GM18867 (cell line): Measurements from ENCODE around the gene ANK3.
A peak's percentile ranks its signal among the peaks of the same experiment; 100 is the strongest.

Experiments used
- ATAC-seq: cut with Tn5 transposase; IDR thresholded peaks from one replicate; pipeline ENCODE4 v1.9.1; 2021; ENCODE audit warnings: mild to moderate bottlenecking, moderate library complexity; ENCODE audit not compliant: unreplicated experiment

Gene ANK3

GRCh38 chr10:60380781-60381180 lies 8.9 kb downstream of the ANK3 start:
- no peak for ATAC-seq

GRCh38 chr10:60377955-60378354 lies 11.7 kb downstream of the ANK3 start:
- ATAC-seq, result no peak

GRCh38 chr10:60377042-60377352 lies 12.7 kb downstream of the ANK3 start:
- no peak for ATAC-seq

- no peak for ATAC-seq
Observed at GRCh38 chr10:60376221-60377041, 13.2 kb downstream of the ANK3 start.

GRCh38 chr10:60375293-60376004 lies 14.2 kb downstream of the ANK3 start:
- ATAC-seq, result no peak

GRCh38 chr10:60374836-60375235 lies 14.8 kb downstream of the ANK3 start:
- no peak for ATAC-seq

GRCh38 chr10:60372436-60372835 lies 17.2 kb downstream of the ANK3 start:
- no peak for ATAC-seq

GRCh38 chr10:60369547-60369930 lies 20.1 kb downstream of the ANK3 start:
- no peak for ATAC-seq

- no peak for ATAC-seq
Observed at GRCh38 chr10:60368875-60369546, 20.7 kb downstream of the ANK3 start.

- ATAC-seq, result no peak
Observed at GRCh38 chr10:60367901-60368300, 21.8 kb downstream of the ANK3 start.

GRCh38 chr10:60367431-60367830 lies 22.2 kb downstream of the ANK3 start:
- ATAC-seq, result no peak

- no peak for ATAC-seq
Observed at GRCh38 chr10:60367024-60367423, 22.7 kb downstream of the ANK3 start.

- no peak for ATAC-seq
Observed at GRCh38 chr10:60363187-60363586, 26.5 kb downstream of the ANK3 start.

GRCh38 chr10:60362461-60362860 lies 27.2 kb downstream of the ANK3 start:
- ATAC-seq, result no peak

GRCh38 chr10:60359066-60359465 lies 30.6 kb downstream of the ANK3 start:
- ATAC-seq, result no peak

GRCh38 chr10:60358282-60358681 lies 31.4 kb downstream of the ANK3 start:
- peak; percentile 93 for ATAC-seq

GRCh38 chr10:60353519-60354258 lies 36.0 kb downstream of the ANK3 start:
- no peak for ATAC-seq

GRCh38 chr10:60352105-60352504 lies 37.6 kb downstream of the ANK3 start:
- ATAC-seq, result peak; percentile 65

- ATAC-seq, result no peak
Observed at GRCh38 chr10:60351191-60351853, 38.4 kb downstream of the ANK3 start.

GRCh38 chr10:60350400-60350799 lies 39.3 kb downstream of the ANK3 start:
- ATAC-seq, result no peak

GRCh38 chr10:60349426-60349825 lies 40.2 kb downstream of the ANK3 start:
- ATAC-seq, result no peak
